Endothelial cell (in vitro differentiated cells): ENCODE measurements around the gene ZFP14. TPM values are rescaled to one million over a fixed set of nuclear protein-coding genes. Genes with fewer than 3 reads are reported as not detected.
"Not testable (repeated sequence)": the region's sequence is repeated elsewhere in the genome, so short reads cannot be mapped to it uniquely, and the experiment has no call there.

Source experiments
- DNase-seq: peaks from one replicate; pipeline ENCODE4 v3.0.0; 2021; ENCODE audit warnings: low spot score
- H3K27ac Mint-ChIP-seq: one replicate; pipeline ENCODE4 v1.8.0; 2021; ENCODE audit warnings: mixed read lengths, inconsistent platforms; ENCODE audit not compliant: unreplicated experiment
- H3K27me3 Mint-ChIP-seq: one replicate; pipeline ENCODE4 v1.8.0; 2021; ENCODE audit warnings: mild to moderate bottlenecking, moderate library complexity, mixed read lengths, inconsistent platforms; ENCODE audit not compliant: unreplicated experiment
- H3K36me3 Mint-ChIP-seq: one replicate; pipeline ENCODE4 v1.8.0; 2021; ENCODE audit warnings: mild to moderate bottlenecking, low read depth, mixed read lengths, inconsistent platforms; ENCODE audit not compliant: unreplicated experiment
- H3K4me1 Mint-ChIP-seq: one replicate; pipeline ENCODE4 v1.8.0; 2021; ENCODE audit warnings: mild to moderate bottlenecking, mixed read lengths, inconsistent platforms; ENCODE audit not compliant: unreplicated experiment
- H3K4me3 Mint-ChIP-seq: one replicate; pipeline ENCODE4 v1.8.0; 2021; ENCODE audit warnings: mild to moderate bottlenecking, mixed read lengths, inconsistent platforms; ENCODE audit not compliant: unreplicated experiment
- H3K9me3 Mint-ChIP-seq: one replicate; pipeline ENCODE4 v1.8.0; 2021; ENCODE audit warnings: mixed read lengths, inconsistent platforms; ENCODE audit not compliant: unreplicated experiment
- CTCF ChIP-seq: fragments of 200-600 bp; sonication (generic); IDR thresholded peaks from one replicate; pipeline ENCODE4 v1.5.0; 2021; ENCODE audit warnings: antibody characterized with exemption; ENCODE audit not compliant: unreplicated experiment
- total RNA-seq: library from RNA; stranded (reverse); fragmentation: NEBNext Ultra II Directional; extraction: Animal tissue kit (Norgen Biotek cat#: 25700); gene quantifications from one replicate; pipeline ENCODE4 v1.2.1, GENCODE V29; 2021; ENCODE audit not compliant: unreplicated experiment

Gene ZFP14
- total RNA-seq, 1 donor from 2014 or later: 13.9 TPM

GRCh38 chr19:36331353-36332228, 47.4 kb downstream of the ZFP14 start:
- no peak for TF ChIP-seq CTCF
- H3K27ac Mint-ChIP-seq: peak overlapping the region; percentile 89

GRCh38 chr19:36330216-36330615, 48.8 kb downstream of the ZFP14 start:
- Mint-ChIP-seq H3K4me3 (peak overlapping the region; percentile 88), H3K9me3 (peaks cover 4% of the 10 kb centered on the region), H3K27ac (no peak overlapping the region), H3K27me3 (peaks cover 8% of the 10 kb centered on the region), H3K36me3 (peaks cover 58% of the 10 kb centered on the region), H3K4me1 (peaks cover 12% of the 10 kb centered on the region)
- DNase-seq: no peak
- no peak for TF ChIP-seq CTCF

More at GRCh38 chr19:36331353-36332228, 47.4 kb downstream of the ZFP14 start:
- H3K36me3 Mint-ChIP-seq: peaks cover 57% of the 10 kb centered on the region
- H3K4me1 Mint-ChIP-seq: peaks cover 12% of the 10 kb centered on the region
- peaks cover 4% of the 10 kb centered on the region for H3K9me3 Mint-ChIP-seq
- H3K4me3 Mint-ChIP-seq: peak overlapping the region; percentile 88
- DNase-seq: peak; percentile 71
- peaks cover 8% of the 10 kb centered on the region for H3K27me3 Mint-ChIP-seq

- H3K4me1 Mint-ChIP-seq: peaks cover 12% of the 10 kb centered on the region
- peak overlapping the region; percentile 69 for H3K4me3 Mint-ChIP-seq
- H3K9me3 Mint-ChIP-seq, DNase-seq, H3K27me3 Mint-ChIP-seq: not testable (repeated sequence)
- H3K36me3 Mint-ChIP-seq: peaks cover 63% of the 10 kb centered on the region
- H3K27ac Mint-ChIP-seq: peak overlapping the region; percentile 41
Measured at GRCh38 chr19:36329534-36329933, 49.5 kb downstream of the ZFP14 start.

GRCh38 chr19:36326649-36327048, 52.4 kb downstream of the ZFP14 start:
- not testable (repeated sequence) for DNase-seq, H3K4me1 Mint-ChIP-seq, H3K9me3 Mint-ChIP-seq, H3K27me3 Mint-ChIP-seq, H3K27ac Mint-ChIP-seq
- Mint-ChIP-seq H3K36me3 (peaks cover 58% of the 10 kb centered on the region), H3K4me3 (peak overlapping the region; percentile 21)

- H3K27ac Mint-ChIP-seq, DNase-seq, H3K27me3 Mint-ChIP-seq, H3K4me1 Mint-ChIP-seq, H3K9me3 Mint-ChIP-seq: not testable (repeated sequence)
- Mint-ChIP-seq H3K4me3 (peak overlapping the region; percentile 63), H3K36me3 (peaks cover 14% of the 10 kb centered on the region)
Measured at GRCh38 chr19:36315164-36315563, 63.8 kb downstream of the ZFP14 start.

- not testable (repeated sequence) for H3K4me1 Mint-ChIP-seq, H3K9me3 Mint-ChIP-seq, DNase-seq, H3K27me3 Mint-ChIP-seq, H3K4me3 Mint-ChIP-seq, H3K27ac Mint-ChIP-seq
- H3K36me3 Mint-ChIP-seq: peaks cover 11% of the 10 kb centered on the region
Measured at GRCh38 chr19:36314053-36314452, 64.9 kb downstream of the ZFP14 start.

GRCh38 chr19:36311098-36311760, 67.8 kb downstream of the ZFP14 start:
- H3K9me3 Mint-ChIP-seq, H3K27me3 Mint-ChIP-seq, DNase-seq, H3K27ac Mint-ChIP-seq, H3K36me3 Mint-ChIP-seq, H3K4me3 Mint-ChIP-seq, H3K4me1 Mint-ChIP-seq: not testable (repeated sequence)

GRCh38 chr19:36310416-36310990, 68.5 kb downstream of the ZFP14 start:
- not testable (repeated sequence) for H3K36me3 Mint-ChIP-seq, H3K4me3 Mint-ChIP-seq, H3K4me1 Mint-ChIP-seq, H3K9me3 Mint-ChIP-seq, H3K27me3 Mint-ChIP-seq, H3K27ac Mint-ChIP-seq, DNase-seq

GRCh38 chr19:36309759-36310158, 69.2 kb downstream of the ZFP14 start:
- not testable (repeated sequence) for H3K36me3 Mint-ChIP-seq, DNase-seq, H3K4me1 Mint-ChIP-seq, H3K27me3 Mint-ChIP-seq, H3K27ac Mint-ChIP-seq, H3K9me3 Mint-ChIP-seq, H3K4me3 Mint-ChIP-seq

GRCh38 chr19:36309309-36309708, 69.7 kb downstream of the ZFP14 start:
- H3K36me3 Mint-ChIP-seq, DNase-seq, H3K4me3 Mint-ChIP-seq, H3K9me3 Mint-ChIP-seq, H3K27ac Mint-ChIP-seq, H3K4me1 Mint-ChIP-seq, H3K27me3 Mint-ChIP-seq: not testable (repeated sequence)
